ENCODE results near the gene GALNT9.

The GALNT9 gene

DNA sequence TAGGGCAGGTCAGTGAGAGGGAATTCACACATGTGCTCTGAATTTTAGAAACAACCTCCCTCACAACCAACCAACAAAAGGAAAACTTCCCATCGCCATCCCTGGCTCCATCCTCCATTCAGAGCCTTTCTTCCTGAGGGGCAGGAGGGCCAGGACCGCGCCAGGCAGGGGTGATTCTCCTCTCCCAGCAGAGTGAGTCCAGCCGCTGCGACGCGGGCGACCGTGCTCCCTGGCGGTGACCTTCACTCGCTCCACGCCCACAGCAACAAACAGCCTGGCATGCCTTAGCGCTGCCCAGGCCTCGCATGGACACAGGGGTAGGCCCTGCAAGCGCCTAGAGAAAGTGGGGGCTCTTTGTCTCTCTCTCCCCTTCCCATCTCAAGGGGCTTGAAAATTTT, 3.7 kb downstream of the GALNT9 start:
- DNase-seq: no peak

DNA sequence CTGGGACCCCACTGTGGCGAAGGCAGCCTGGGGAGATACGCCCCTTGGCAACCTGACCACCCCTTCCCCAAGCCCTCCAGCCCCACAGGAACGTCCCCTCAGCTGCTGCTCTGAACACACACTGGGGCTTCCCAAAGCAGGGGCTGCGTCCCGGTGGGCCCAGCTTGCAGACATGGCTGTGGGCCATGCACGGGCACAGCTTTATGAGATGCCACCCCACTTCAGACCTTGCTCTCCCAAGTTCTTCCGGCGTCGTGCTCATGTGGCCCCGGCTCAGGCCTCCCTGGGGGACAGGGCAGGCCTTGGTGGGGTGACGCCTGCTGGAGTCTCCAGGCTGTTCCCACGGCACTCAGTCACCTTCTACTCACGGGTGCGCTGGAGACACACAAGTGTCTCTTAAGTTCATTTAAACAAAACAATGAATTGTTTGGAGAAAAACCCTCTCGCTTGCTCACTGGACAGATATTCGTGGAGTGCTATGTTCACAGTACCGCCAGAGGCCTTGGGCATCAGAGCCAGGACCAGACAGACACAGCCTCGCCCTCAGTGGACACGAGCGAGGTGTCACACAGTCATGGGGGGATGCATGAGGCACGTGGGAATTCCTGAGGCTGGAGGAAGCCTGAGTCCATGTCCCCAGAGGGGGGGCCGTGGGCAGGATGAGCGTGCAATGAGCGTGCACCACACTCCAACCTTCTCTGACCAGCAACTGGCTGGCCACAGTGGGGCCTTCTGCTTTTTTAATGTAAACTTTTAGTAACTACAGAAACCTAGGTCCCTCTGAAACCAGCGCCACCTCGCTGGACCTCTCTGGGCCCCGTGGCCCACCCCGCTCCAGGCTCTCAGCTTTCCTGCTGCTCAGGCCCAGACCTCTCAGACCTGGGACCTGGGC, 4.3 kb downstream of the GALNT9 start:
- no peak for DNase-seq

DNA sequence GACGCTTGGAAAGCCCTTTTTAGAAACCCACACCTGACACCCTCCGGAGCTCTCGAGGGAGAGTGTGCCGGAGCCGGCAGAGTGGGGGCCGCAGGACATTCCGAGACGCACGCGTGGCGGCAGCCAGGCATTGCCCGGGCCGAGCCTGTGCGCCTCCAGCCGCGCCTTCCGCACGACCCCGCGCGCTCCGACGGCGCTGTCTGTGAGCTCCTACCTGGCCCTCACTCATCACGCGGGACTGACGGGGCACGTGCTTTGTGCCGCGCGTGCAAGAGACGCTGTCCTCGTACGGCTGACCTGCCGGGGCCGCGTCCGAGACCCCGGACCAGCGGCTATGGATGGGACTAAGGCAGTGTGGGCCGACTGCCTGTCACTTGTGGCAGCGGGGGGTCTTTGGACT, 5.2 kb downstream of the GALNT9 start:
- no peak for DNase-seq

DNA sequence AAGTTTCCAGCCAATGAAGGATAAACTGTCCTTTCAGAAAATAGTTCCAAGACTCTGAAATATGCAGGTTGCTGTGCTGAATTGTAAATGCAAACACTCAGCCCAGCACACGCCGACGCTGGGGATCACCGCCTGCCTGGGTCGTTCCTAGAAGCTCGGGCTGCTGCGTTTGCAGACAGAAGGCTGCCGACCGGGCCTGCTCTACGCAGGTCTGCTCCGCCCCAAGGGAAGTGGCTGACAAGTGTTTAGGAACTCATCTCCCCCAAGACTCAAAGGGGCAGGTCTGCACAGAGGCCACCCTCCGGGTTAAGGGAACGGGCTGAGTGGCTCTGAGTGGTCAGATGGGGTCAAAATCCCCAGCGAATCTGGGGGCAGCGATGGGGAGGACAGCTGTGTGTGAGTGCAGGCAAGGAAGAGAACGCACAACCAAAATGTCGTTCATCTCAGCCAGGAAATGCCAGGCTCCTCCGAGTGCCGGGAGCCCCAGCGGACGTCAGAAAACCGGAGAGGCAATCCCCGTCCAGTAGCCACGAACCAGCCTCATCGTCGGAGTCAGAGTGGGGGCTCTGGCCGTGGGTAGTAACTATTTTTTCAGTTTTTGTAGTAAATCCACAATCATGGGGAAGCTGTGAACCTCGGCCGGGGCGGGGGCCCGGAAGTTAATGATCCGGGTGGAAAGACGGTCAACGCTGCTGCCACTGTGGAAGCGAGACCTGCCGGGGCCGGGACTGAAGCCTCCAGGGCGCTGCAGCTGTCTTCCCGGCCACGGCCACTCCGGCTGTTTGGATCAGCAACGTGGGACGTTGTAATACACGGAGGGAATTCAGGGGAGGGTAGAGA, 6.0 kb downstream of the GALNT9 start:
- no peak for DNase-seq

DNA sequence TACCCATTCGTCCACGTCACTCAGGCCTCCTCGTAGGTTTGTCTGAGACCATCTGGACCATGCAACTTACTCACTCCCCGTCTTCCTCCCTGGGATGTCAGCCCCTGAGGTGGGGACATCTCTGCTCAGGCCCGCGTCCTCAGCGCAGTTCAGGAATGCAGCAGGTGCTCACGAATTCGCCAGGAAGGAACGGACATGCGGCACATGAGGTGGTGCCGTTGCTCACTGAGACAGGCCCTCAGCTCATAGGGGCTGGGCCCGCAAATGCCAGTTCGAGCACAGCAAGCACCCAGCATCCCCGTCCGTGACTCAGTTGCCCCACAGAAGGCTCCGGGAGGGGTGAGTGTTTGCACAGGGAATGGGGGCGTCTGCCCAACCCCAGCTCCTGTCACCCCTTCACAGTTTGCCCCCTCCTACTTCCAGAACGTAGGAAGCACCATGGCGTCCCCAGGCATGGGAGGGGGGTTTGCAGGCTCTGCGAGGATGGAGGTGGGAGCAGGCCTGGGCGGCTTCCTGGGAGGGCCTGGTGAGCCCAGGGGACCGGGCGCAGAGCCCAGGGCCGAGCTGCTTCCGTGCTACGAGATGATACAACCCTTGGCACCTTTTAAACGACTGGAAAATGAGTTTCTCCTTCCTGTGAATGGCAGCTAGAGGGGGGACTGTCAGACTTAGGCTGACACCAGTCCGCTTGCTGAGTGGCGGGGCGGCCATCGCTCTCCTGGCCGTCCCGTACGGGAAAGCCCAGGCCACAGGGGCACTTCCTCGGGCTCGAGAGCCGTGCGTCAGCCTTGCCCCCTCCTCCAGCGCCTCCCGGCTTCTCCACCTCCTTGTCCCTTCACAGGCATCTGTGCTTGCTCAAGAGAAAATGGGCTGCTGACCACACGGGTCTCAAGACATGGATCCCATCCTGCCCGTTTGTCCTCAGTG, 6.9 kb downstream of the GALNT9 start:
- DNase-seq: no peak

DNA sequence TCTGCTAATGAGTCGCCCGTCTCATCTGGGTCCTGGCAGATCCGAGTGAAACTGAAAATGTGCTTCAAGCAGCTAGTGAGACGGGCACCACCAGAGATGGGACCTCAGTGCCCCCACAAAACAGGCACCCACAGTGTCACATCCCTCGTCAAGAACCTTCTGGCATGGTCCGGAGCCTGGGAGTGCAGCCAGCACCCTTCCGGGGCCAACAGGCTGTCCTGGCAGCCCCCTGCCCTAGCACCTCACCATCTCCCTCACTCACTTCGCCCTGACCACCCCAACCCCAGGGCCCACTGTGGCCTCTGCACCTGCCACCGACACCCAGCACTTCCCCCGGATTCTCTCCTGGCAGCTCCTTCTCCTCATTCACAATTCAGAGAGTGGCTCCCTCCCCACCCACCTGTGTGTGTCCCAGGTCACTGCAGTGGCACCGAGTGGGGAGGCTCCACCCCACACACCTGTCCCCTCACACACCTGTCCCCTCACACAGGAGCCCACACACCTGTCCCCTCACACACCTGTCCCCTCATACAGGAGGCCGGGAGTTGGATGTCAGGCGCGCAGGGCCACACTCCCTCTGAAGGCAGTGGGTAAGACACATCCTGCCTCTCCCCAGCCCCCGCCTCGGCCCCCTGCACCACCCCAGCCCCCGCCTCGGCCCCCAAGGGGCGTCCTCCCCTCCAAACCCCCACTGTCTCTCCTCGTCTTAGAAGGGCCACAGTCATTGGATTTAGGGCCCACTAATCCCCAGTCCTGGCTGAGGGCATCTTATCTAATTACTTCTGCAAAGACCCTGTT, 7.9 kb downstream of the GALNT9 start:
- DNase-seq: no peak

DNA sequence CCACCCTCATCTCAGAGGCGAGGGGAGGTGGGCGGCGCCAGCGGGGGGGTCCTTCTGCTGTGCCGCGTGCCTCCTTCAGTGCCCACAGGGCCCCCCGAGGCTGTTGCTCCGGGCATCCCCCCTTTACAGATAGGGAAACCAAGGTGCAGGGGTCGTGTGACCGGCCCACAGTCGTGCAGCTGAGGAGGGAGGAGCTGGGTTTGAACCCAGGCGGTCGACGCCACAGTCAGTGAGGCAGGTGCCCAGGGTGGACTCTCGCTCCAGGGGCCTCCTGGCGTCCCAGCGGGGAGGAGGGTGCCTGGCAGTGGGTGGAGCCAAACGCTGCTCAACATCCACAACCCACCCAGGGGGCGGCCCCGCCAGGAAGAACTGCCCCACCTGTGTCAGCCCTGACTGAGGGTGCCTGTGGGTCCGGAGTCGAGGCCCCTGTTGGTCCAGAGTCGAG, 8.6 kb downstream of the GALNT9 start:
- DNase-seq: no peak

DNA sequence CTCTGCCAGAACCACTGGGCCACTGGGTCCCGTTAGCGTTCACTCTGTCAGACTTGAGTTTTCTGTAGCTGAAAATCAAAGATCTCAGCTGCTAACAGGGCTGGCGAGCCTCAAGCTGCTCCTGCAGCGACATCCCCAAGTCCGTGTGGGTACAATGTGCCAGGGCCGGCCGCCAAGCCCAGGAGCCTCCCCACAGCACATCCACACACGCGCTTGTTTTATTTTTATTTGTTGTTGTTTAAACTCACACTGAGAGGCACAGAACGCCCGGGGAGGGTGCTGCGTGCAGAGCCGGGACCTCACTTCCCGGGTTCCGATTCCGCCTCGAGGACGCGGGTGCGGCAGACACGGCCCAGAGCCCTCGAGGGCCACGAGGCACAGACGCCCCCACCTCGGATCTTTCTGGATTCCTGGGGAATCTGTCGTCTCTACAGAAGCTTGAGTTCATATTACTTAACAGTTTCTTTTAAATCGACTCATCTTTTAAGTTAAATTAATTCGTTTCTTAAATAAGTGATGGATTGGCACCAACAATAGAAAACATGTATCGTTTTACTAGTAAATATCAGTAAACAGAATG, 9.3 kb downstream of the GALNT9 start:
- no peak for DNase-seq

DNA sequence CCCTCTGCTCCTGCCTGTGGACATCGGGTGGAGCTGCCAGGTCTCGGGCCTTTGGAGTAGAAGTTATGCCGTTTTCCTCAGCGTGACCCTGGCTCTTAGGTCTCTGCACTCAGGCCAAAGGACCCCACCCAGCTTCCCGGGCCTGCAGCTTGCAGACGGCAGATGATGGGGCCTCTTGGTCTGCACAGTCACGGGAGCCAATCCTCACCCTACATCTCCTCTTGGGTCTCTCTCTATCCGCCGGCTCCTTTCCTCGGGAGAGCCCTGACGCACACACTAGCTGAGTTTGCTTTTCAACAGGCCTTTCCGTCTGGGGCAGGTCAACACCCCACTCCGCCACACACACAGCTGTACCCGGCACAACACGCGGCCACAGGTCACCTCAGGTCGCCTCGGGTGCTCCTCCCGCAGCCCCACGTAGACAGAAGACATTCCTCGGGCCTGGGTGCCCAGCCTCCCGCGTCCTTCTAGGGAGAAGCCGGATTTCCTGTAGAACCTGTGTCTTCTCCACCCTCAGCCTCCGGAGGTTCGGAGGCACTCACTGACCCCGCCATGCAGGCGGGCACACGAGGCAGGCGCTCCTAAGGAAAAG, 9.9 kb downstream of the GALNT9 start:
- no peak for DNase-seq

DNA sequence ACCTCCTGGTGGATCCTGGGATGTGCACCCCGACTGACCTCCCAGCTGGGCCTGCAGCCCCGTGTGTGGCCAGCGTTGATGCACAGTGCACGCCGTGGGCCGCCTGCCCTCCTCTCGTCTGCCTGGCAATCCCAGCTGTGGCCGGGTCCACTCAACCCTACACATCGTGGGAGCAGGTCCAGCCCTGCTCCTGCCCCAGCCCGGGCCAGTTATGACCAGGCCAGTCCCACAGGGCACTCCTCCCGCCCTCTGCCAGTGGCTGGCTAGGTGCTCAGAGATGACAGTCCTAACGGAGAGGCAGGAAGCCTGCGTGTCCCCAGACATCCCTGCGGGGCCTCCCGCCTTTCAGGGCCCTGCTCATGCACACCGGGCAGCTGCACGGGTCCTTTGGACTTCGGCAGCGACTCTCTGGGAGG, 10.8 kb downstream of the GALNT9 start:
- no peak for DNase-seq

DNA sequence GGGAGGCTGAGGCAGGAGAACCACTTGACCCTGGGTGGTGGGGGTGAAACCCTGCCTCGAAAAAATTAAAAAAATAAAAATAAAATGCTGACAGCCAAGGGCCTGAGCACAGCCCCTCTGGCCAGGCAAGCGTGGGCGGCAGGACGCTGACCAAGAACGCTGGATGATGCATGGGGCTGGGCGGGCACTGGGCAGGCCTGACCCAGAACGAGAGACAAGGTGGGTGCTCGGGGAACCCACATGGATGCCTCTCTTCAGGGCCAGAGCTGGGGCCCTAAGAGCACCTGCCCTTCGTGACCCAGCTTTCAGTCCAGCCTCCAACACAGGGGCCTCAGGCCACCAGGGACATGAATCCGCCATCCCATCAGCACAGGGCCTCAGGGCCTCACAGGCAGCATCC, 11.3 kb downstream of the GALNT9 start:
- no peak for DNase-seq

DNA sequence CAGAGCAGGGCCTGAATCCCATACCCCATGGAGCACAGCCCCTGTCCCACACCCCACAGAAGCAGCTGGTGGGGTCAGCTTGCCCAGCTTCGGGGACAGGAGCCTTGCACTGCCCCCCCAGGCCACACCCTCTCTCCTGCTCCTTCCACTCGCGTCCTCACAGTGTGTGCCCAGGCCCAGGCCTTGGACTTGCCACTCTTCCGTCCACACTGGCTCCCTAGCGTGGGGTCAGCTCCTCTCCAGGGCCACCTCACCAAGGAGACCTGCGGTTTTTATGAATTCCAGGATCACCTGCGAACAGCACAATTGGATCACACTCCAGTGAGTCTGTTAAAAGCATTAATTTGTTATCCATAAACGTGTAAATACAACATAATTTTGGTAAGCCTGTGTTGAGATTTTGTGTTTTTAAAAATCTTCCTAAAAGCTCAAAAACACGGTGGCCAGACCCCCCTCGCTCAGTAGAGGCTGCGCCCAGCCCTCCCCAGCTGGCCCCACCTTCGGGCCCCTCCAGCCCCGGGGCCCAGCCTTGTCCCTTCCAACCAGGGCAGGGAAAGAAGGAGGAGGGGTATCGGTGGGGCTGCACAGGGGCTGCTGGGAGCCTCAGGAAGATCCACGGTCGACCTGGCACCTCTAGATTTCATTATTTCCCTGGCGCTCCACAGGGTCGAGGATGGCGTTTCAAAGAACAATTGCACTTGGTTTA, 12.0 kb downstream of the GALNT9 start:
- no peak for DNase-seq

DNA sequence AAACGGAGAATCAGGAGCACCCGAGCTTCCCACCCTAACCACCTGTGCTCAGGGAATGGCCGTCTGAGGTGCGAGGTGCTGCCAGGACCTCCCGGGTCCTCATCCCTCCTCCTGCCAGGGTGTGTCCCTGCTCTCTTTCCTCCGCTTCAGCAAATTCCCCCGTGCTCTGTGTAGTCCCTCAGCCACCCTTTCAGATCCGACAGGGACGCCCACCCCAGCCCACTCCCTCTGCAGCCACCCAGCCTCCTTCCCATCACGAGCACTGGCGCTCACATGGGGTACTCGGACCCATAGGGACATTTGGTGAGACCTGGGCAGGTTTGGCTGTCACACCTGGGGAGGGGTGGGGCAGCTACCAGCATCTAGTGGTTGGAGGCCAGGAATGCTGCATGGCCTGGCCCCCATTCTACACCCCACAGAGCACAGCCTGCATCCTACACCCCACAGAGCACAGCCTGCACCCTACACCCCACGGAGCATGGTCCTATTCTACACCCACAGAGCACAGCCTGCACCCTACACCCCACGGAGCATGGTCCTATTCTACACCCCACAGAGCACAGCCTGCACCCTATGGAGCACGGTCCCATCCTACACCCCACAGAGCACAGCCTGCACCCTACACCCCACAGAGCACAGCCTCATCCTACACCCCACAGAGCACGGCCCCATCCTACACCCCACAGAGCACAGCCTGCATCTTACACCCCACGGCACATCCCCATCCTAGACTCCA, 12.7 kb downstream of the GALNT9 start:
- DNase-seq: no peak

DNA sequence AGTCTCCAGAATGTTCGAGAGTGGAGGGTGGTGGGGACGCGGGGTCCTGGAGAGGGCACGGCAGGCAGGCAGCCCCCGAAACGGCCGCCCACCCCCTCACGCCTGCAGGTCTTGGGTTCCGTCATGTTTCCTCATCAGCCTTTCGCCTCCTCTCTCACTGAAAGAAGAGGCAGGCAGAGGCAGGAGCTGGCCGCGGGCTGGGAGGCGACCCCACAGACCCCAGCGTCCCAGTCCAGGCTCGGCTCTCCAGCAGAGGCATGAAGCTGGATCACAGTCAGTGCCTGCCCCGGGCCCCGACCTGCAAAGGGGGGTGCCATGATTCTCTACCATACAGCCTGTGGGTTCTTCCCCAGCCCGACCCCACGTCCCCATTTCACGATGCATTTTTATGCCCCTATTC, 13.4 kb downstream of the GALNT9 start:
- no peak for DNase-seq

DNA sequence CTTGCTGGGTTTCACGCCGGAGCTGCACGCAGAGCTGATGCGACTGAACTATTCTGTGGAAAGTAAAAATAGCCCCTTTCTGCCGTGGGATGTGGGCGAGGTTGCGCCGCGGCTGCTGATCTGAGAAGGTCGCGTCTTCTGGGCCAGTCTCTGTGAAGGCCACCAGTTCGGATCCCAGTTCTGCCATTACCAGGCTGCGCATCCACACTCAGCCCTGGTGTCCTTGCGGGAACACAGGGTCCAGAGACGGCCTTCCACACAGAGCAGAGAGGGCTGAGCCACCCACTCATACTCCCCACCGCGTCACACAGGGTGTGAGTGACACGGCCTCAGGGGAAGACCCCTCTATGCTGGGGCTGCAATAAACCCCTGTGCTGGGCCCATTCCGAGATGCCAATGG, 13.9 kb downstream of the GALNT9 start:
- DNase-seq: no peak

DNA sequence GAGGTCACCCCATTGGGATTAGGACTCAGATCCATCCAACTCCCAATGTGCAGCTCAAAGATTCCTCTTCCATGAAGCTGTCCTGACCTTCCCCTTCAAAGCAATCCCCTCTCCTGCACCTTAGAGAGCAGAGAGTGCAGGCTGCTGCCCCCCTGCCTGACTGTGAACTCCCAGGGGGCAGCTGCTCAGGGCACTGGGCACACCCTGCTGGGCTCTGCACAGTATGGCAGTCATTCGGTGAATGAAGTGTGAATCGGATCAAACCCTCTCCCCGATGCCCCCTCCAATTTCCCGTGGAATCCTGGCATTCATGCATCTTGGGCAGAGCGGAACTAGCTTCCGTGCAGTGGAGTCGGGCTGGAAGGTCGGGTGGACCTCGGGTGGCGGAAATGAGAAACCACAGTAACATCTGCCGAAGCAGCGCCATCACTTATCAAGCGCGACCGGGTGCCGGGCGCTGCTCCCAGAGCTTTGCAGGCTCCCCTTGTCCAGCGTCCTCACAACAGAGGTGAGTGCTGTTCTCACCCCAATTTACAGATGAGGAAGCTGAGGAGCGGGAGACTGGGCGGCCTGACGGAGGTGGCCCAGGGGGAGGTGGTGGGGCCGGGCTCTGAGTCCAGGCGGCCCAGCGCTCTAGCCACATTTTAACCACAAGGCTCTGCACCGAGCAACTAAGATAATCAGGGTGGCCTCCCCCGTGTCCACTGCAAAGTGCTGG, 14.7 kb downstream of the GALNT9 start:
- no peak for DNase-seq

DNA sequence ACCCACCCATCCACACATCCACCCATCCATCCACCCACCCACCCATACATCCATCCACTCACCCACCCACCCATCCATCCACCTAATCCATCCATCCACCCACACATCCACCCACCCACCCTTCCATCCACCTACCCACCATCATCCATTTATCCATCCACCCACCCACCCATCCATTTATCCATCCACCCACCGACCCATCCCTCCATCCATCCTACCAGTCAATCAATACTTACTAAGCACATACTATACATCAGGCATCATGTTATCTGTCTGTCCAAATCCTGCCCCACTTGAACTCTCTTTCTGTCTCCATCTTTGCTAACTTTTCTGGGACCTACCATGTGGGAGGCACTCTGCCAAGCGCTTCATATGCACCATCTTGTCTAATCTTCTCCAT, 15.4 kb downstream of the GALNT9 start:
- DNase-seq: no peak

DNA sequence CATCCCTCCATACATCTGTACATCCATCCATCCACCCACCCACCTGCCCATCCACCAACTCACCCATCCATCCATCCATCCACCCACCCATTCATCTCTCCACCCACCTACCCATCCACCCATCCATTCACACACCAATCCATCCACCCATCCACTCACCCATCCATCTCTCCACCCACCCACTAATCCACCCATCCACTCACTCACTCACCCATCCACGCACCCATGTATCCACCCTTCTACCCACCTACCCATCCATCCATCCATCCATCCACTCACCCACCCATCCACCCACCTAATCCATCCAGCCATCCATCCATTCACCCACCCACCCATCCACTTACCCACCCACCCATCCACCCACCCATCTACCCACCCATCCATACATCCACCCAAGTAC, 16.2 kb downstream of the GALNT9 start:
- DNase-seq: no peak

DNA sequence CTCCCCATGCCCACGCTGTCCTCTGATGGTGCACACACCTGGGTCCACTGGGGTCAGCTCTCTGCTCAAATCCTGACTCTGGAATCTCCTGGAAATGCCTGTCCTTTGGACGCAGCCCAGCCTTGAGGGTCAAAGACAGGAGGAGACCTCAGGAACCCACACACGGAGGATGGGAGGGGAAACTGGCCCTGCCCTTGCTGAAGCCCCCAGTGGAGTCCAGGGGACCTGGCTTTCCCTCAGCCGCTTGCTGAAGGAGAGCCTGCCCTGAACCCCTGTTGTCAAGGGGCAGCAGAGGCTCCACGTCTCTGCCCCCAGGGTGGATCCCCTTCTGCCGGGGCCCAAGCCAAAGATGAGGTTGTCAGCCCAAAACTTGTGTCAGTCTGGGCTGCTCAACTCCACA, 16.9 kb downstream of the GALNT9 start:
- no peak for DNase-seq
